H1 (cell line): Measurements from ENCODE around the gene SPEF2. TPM values are rescaled to one million over a fixed set of nuclear protein-coding genes. Genes with fewer than 3 reads are reported as not detected.
"Not testable (repeated sequence)": the region's sequence is repeated elsewhere in the genome, so short reads cannot be mapped to it uniquely, and the experiment has no call there.

ENCODE experiments used
- CTCF ChIA-PET: fragments of 300-600 bp; sonication (Branson Sonifier 250); formaldehyde crosslinking; loops from one replicate; lab custom pipeline; 2021; ENCODE audit not compliant: partially characterized antibody; lab: Charles Lee
- POLR2A ChIA-PET: fragments of 300-600 bp; sonication (Branson Sonifier 250); formaldehyde crosslinking; loops from one replicate; lab custom pipeline; 2021; ENCODE audit warnings: inconsistent platforms; ENCODE audit not compliant: partially characterized antibody; lab: Charles Lee
- DNase-seq, 2 experiments: peaks; one replicate each; pipeline versions ENCODE4 v3.0.0 to v3.0.0-alpha.2; 2010 to 2022; ENCODE audit warnings: low spot score in 2 of 2, low read depth in 1 of 2, mixed read lengths in 1 of 2
- FAIRE-seq: peaks from 2 replicates; lab custom pipeline; 2011; peaks lifted over from hg19 to GRCh38; lab: Jason Lieb, UNC
- H2AFZ ChIP-seq: 2 replicates; pipeline ENCODE4 v1.8.1; 2012; ENCODE audit warnings: low read length, inconsistent platforms
- H2AK5ac ChIP-seq: 2 replicates; pipeline ENCODE4 v1.6.1; 2013; ENCODE audit warnings: low read depth, low read length
- H2BK120ac ChIP-seq: replicated peaks from 2 replicates; pipeline ENCODE3; 2013; ENCODE audit warnings: low read depth, low read length, inconsistent platforms
- H2BK12ac ChIP-seq: 2 replicates; pipeline ENCODE4 v1.6.1; 2013; ENCODE audit warnings: low read depth, low read length
- H2BK15ac ChIP-seq: 2 replicates; pipeline ENCODE4 v1.6.1; 2013; ENCODE audit warnings: low read length
- H2BK20ac ChIP-seq: 2 replicates; pipeline ENCODE4 v1.6.1; 2013; ENCODE audit warnings: low read length
- H2BK5ac ChIP-seq: 2 replicates; pipeline ENCODE4 v1.6.1; 2013; ENCODE audit warnings: low read depth, low read length
- H3K14ac ChIP-seq: 2 replicates; pipeline ENCODE4 v1.6.1; 2013; ENCODE audit warnings: inconsistent platforms; ENCODE audit not compliant: insufficient read length
- H3K18ac ChIP-seq: 2 replicates; pipeline ENCODE4 v1.6.1; 2013; ENCODE audit warnings: low read length; ENCODE audit errors: extremely low read depth
- H3K23ac ChIP-seq: 2 replicates; pipeline ENCODE4 v1.6.1; 2013; ENCODE audit warnings: inconsistent platforms; ENCODE audit not compliant: insufficient read length
- H3K23me2 ChIP-seq: 2 replicates; pipeline ENCODE4 v1.6.1; 2013; ENCODE audit warnings: low read depth, low read length
- H3K27ac ChIP-seq: 2 replicates; pipeline ENCODE4 v1.6.1; 2011; ENCODE audit warnings: low read depth, low read length, inconsistent platforms
- H3K27me3 ChIP-seq, 4 experiments: replicated peaks in 1 of 4; 1 replicate in 1 of 4; 2 replicates in 3 of 4; pipeline versions ENCODE4 v1.6.1 to v1.8.1; 2011 to 2013; ENCODE audit warnings: low read length in 3 of 4, mild to moderate bottlenecking in 3 of 4, inconsistent platforms in 2 of 4, mixed read lengths in 2 of 4, moderate library complexity in 1 of 4; ENCODE audit not compliant: control insufficient read depth in 3 of 4, insufficient read depth in 3 of 4; ENCODE audit errors: extremely low read depth in 1 of 4
- H3K36me3 ChIP-seq, 4 experiments: 2 replicates each; pipeline versions ENCODE4 v1.6.1 to v1.8.1; 2011 to 2013; ENCODE audit warnings: mild to moderate bottlenecking in 4 of 4, low read length in 3 of 4, moderate library complexity in 2 of 4, control low read depth in 1 of 4, inconsistent platforms in 1 of 4; ENCODE audit not compliant: insufficient read depth in 4 of 4, control insufficient read depth in 2 of 4
- H3K4ac ChIP-seq: replicated peaks from 2 replicates; pipeline ENCODE3; 2013; ENCODE audit warnings: low read length, low read depth, mixed read lengths, inconsistent platforms; ENCODE audit not compliant: insufficient read length
- H3K4me1 ChIP-seq, 4 experiments: replicated peaks in 1 of 4; 1 replicate in 1 of 4; 2 replicates in 3 of 4; pipeline versions ENCODE4 v1.6.1 to v1.8.1; 2011 to 2013; ENCODE audit warnings: low read length in 3 of 4, inconsistent platforms in 2 of 4, mixed read lengths in 1 of 4; ENCODE audit not compliant: insufficient read depth in 4 of 4, control insufficient read depth in 3 of 4
- H3K4me2 ChIP-seq, 2 experiments: 2 replicates each; pipeline versions ENCODE4 v1.6.1 to v1.8.1; 2011 to 2013; ENCODE audit warnings: low read depth in 2 of 2, low read length in 2 of 2, control low read depth in 1 of 2, inconsistent platforms in 1 of 2, mild to moderate bottlenecking in 1 of 2; ENCODE audit not compliant: insufficient read depth in 1 of 2
- H3K4me3 ChIP-seq, 4 experiments: fragments of 200-600, 300-600 bp in 1 of 4; sonication (generic), shearing (Covaris generic), sonication (Bioruptor Twin) in 1 of 4; 2 replicates each; pipeline versions ENCODE4 v1.5.1 to v1.8.1; 2011 to 2016; ENCODE audit warnings: low read length in 4 of 4, low read depth in 3 of 4, control low read depth in 2 of 4, inconsistent platforms in 2 of 4, mild to moderate bottlenecking in 2 of 4, mixed read lengths in 1 of 4, moderate library complexity in 1 of 4; ENCODE audit not compliant: insufficient read depth in 2 of 4; ENCODE audit errors: extremely low read depth in 1 of 4
- H3K56ac ChIP-seq: replicated peaks from 2 replicates; pipeline ENCODE3; 2013; ENCODE audit warnings: low read depth, mild to moderate bottlenecking, mixed read lengths, low read length, inconsistent platforms; ENCODE audit not compliant: insufficient read length
- H3K79me1 ChIP-seq: 2 replicates; pipeline ENCODE4 v1.6.1; 2013; ENCODE audit warnings: low read depth, low read length, control low read depth
- H3K79me2 ChIP-seq, 2 experiments: 2 replicates each; pipeline versions ENCODE4 v1.6.1 to v1.8.1; 2012 to 2013; ENCODE audit warnings: low read length in 2 of 2, mild to moderate bottlenecking in 2 of 2, inconsistent platforms in 1 of 2; ENCODE audit not compliant: insufficient read depth in 2 of 2, control insufficient read depth in 1 of 2
- H3K9ac ChIP-seq, 4 experiments: replicated peaks in 1 of 4; 1 replicate in 1 of 4; 2 replicates in 3 of 4; pipeline versions ENCODE4 v1.6.1 to v1.8.1; 2011 to 2013; ENCODE audit warnings: low read depth in 3 of 4, low read length in 3 of 4, control low read depth in 2 of 4, mild to moderate bottlenecking in 2 of 4, moderate library complexity in 2 of 4, inconsistent platforms in 1 of 4; ENCODE audit errors: extremely low read depth in 1 of 4
- H3K9me3 ChIP-seq, 2 experiments: 2 replicates each; pipeline versions ENCODE4 v1.6.1 to v1.8.1; 2012 to 2013; ENCODE audit warnings: mild to moderate bottlenecking in 2 of 2, moderate library complexity in 2 of 2, control low read depth in 1 of 2, inconsistent platforms in 1 of 2, low read depth in 1 of 2, low read length in 1 of 2, mixed read lengths in 1 of 2; ENCODE audit not compliant: insufficient read depth in 2 of 2
- H4K20me1 ChIP-seq, 2 experiments: replicated peaks in 1 of 2; 2 replicates each; pipeline versions ENCODE3 to v1.8.1; 2011 to 2013; ENCODE audit warnings: inconsistent platforms in 2 of 2, low read length in 2 of 2, mild to moderate bottlenecking in 1 of 2; ENCODE audit not compliant: insufficient read depth in 2 of 2, control insufficient read depth in 1 of 2
- H4K5ac ChIP-seq: 2 replicates; pipeline ENCODE4 v1.6.1; 2013; ENCODE audit warnings: low read length, low read depth, mixed read lengths, inconsistent platforms; ENCODE audit not compliant: insufficient read length
- H4K8ac ChIP-seq: 2 replicates; pipeline ENCODE4 v1.8.0; 2013; ENCODE audit warnings: mild to moderate bottlenecking, moderate library complexity, low read length, inconsistent platforms; ENCODE audit not compliant: insufficient read depth; ENCODE audit errors: extremely low read depth
- H4K91ac ChIP-seq: replicated peaks from 2 replicates; pipeline ENCODE3; 2013; ENCODE audit warnings: low read length, mixed read lengths, inconsistent platforms; ENCODE audit not compliant: insufficient read length
- WGBS, 2 experiments: shearing (Covaris generic) in 1 of 2; methylation state at CpG; one replicate each; pipeline versions ENCODE4 v1.1.6 to v1.1.7; 2013 to 2015; ENCODE audit warnings: low lambda C conversion rate in 2 of 2, mixed read lengths in 2 of 2, inconsistent platforms in 1 of 2, low coverage in 1 of 2, missing lambda C conversion rate in 1 of 2; ENCODE audit not compliant: insufficient replicate concordance in 2 of 2, insufficient coverage in 1 of 2, insufficient read length in 1 of 2; ENCODE audit errors: extremely low coverage in 1 of 2, missing lambda C conversion rate in 1 of 2; 5-methylcytosine and 5-hydroxymethylcytosine counted together
- polyA plus RNA-seq, 7 experiments: library from polyadenylated mRNA; depleted of rRNA in 3 of 7; stranded (reverse) in 5 of 7; unstranded in 2 of 7; fragments of >200 nt in 5 of 7; fragments of 200-250 nt in 2 of 7; gene quantifications; 1 replicate in 5 of 7; 2 replicates in 1 of 7; 4 replicates in 1 of 7; pipeline versions ENCODE4 v1.2.1 to v1.2.3, GENCODE V29; 2011 to 2013; ENCODE audit warnings: missing spikeins in 2 of 7, mixed read lengths in 2 of 7
- total RNA-seq: library from RNA; stranded (reverse); fragmentation: NEBNext Ultra II Directional; extraction: Animal tissue kit (Norgen Biotek cat#: 25700); gene quantifications from 2 replicates; pipeline ENCODE4 v1.2.1, GENCODE V29; 2021

Gene SPEF2
- total and polyA plus RNA-seq, 2 of the 8 experiments (the other 6 are each of a cell fraction or from before 2014, with no cell fraction given): 0.14 to 0.73 TPM

- H3K14ac ChIP-seq, H4K20me1 ChIP-seq, H3K9ac ChIP-seq, H3K27me3 ChIP-seq, H3K79me1 ChIP-seq, H3K4me1 ChIP-seq, H2BK20ac ChIP-seq, FAIRE-seq, H4K8ac ChIP-seq, H2AK5ac ChIP-seq, H3K18ac ChIP-seq, H2BK15ac ChIP-seq, H3K4me3 ChIP-seq, H4K91ac ChIP-seq, H3K23ac ChIP-seq, H3K4me2 ChIP-seq, H2BK12ac ChIP-seq, H3K56ac ChIP-seq, H4K5ac ChIP-seq, H2AFZ ChIP-seq, POLR2A ChIA-PET, H3K23me2 ChIP-seq, H3K79me2 ChIP-seq, H3K4ac ChIP-seq, DNase-seq, H3K9me3 ChIP-seq, H2BK5ac ChIP-seq, H2BK120ac ChIP-seq, H3K27ac ChIP-seq, H3K36me3 ChIP-seq: not testable (repeated sequence)
- CTCF ChIA-PET: interaction anchor here (0.6 kb wide), 1 partner anchor 1147 kb away, joined by 7 read pairs; no protein-coding TSS in a partner anchor
- WGBS, 2 experiments: 85% methylated on average over 5 of the region's 5 CpGs; no CpG with 5 or more reads in 1 of the 2 experiments
These were observed 238.6 kb downstream of the SPEF2 start for GRCh38 chr5:35856186-35856764.
